ENCODE data around the gene RALGAPB.

- TF ChIP-seq, protein P1, sequence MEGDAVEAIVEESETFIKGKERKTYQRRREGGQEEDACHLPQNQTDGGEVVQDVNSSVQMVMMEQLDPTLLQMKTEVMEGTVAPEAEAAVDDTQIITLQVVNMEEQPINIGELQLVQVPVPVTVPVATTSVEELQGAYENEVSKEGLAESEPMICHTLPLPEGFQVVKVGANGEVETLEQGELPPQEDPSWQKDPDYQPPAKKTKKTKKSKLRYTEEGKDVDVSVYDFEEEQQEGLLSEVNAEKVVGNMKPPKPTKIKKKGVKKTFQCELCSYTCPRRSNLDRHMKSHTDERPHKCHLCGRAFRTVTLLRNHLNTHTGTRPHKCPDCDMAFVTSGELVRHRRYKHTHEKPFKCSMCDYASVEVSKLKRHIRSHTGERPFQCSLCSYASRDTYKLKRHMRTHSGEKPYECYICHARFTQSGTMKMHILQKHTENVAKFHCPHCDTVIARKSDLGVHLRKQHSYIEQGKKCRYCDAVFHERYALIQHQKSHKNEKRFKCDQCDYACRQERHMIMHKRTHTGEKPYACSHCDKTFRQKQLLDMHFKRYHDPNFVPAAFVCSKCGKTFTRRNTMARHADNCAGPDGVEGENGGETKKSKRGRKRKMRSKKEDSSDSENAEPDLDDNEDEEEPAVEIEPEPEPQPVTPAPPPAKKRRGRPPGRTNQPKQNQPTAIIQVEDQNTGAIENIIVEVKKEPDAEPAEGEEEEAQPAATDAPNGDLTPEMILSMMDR (optimal IDR thresholded peaks at IDR 0.05 in 1 of 3, IDR thresholded peaks at IDR 0.05 in 1 of 3, conservative IDR thresholded peaks at IDR 0.05 in 1 of 3; ENCODE audit: extremely low read depth in 1 of 3, insufficient read depth in 2 of 3, low read length in 3 of 3) = no peak
- TF ChIP-seq EZH2 (IDR thresholded peaks at IDR 0.05; ENCODE audit: low read length) = no peak
These were observed 24.5 kb upstream of the RALGAPB start for GRCh38 chr20:38447931-38448675.

All from keratinocyte (primary cell).